Glutamatergic neuron (in vitro differentiated cells): ENCODE results near the gene PYGO2. TPM values are rescaled to one million over a fixed set of nuclear protein-coding genes. Genes with fewer than 3 reads are reported as not detected.

ENCODE experiments used
- DNase-seq: peaks from one replicate; pipeline ENCODE4 v3.0.0; 2022
- H3K27ac Mint-ChIP-seq: one replicate; pipeline ENCODE4 v1.8.0; 2020; ENCODE audit warnings: mild to moderate bottlenecking, mixed read lengths, inconsistent platforms; ENCODE audit not compliant: unreplicated experiment
- H3K27me3 Mint-ChIP-seq: one replicate; pipeline ENCODE4 v1.8.0; 2020; ENCODE audit warnings: mild to moderate bottlenecking, moderate library complexity, mixed read lengths, inconsistent platforms; ENCODE audit not compliant: unreplicated experiment
- H3K36me3 Mint-ChIP-seq: one replicate; pipeline ENCODE4 v1.8.0; 2020; ENCODE audit warnings: mild to moderate bottlenecking, mixed read lengths, inconsistent platforms; ENCODE audit not compliant: unreplicated experiment
- H3K4me1 Mint-ChIP-seq: one replicate; pipeline ENCODE4 v1.8.0; 2020; ENCODE audit warnings: mild to moderate bottlenecking, low read depth, mixed read lengths, inconsistent platforms; ENCODE audit not compliant: unreplicated experiment
- H3K4me3 Mint-ChIP-seq: one replicate; pipeline ENCODE4 v1.8.0; 2020; ENCODE audit warnings: mild to moderate bottlenecking, mixed read lengths, inconsistent platforms; ENCODE audit not compliant: unreplicated experiment
- H3K9me3 Mint-ChIP-seq: one replicate; pipeline ENCODE4 v1.8.0; 2020; ENCODE audit warnings: mild to moderate bottlenecking, moderate library complexity, mixed read lengths, inconsistent platforms; ENCODE audit not compliant: unreplicated experiment
- CTCF ChIP-seq: fragments of 200-600 bp; sonication (generic); IDR thresholded peaks from one replicate; pipeline ENCODE4 v1.5.0; 2021; ENCODE audit not compliant: partially characterized antibody, unreplicated experiment
- total RNA-seq: library from RNA; stranded (reverse); fragmentation: NEBNext Ultra II Directional; extraction: Animal tissue kit (Norgen Biotek cat#: 25700); gene quantifications from one replicate; pipeline ENCODE4 v1.2.1, GENCODE V29; 2021; ENCODE audit not compliant: unreplicated experiment

PYGO2 gene
- total RNA-seq, 1 donor from 2014 or later = 32.7 TPM

GRCh38 chr1:154938604-154939399 lies 22.8 kb downstream of the PYGO2 start:
- DNase-seq = no peak
- Mint-ChIP-seq H3K9me3 (peaks cover 3% of the 10 kb centered on the region), H3K27ac (peak overlapping the region; percentile 36), H3K36me3 (no peaks in the 10 kb centered on the region), H3K4me1 (peaks cover 23% of the 10 kb centered on the region), H3K4me3 (peak overlapping the region; percentile 18), H3K27me3 (peaks cover 2% of the 10 kb centered on the region)
- no peak for TF ChIP-seq CTCF

- Mint-ChIP-seq H3K27me3 (peaks cover 2% of the 10 kb centered on the region), H3K9me3 (peaks cover 3% of the 10 kb centered on the region), H3K27ac (peak overlapping the region; percentile 99), H3K36me3 (no peaks in the 10 kb centered on the region), H3K4me1 (peaks cover 20% of the 10 kb centered on the region), H3K4me3 (peak overlapping the region; percentile 99)
- no peak for DNase-seq
- no peak for TF ChIP-seq CTCF
Measured at GRCh38 chr1:154937988-154938386, 23.6 kb downstream of the PYGO2 start.

GRCh38 chr1:154937085-154937987 lies 24.2 kb downstream of the PYGO2 start:
- DNase-seq = peak; percentile 82
- peak overlapping the region; percentile 99 for H3K4me3 Mint-ChIP-seq
- H3K36me3 Mint-ChIP-seq = no peaks in the 10 kb centered on the region
- H3K4me1 Mint-ChIP-seq = peaks cover 20% of the 10 kb centered on the region
- peak overlapping the region; percentile 99 for H3K27ac Mint-ChIP-seq
- H3K9me3 Mint-ChIP-seq = peaks cover 3% of the 10 kb centered on the region
- peaks cover 2% of the 10 kb centered on the region for H3K27me3 Mint-ChIP-seq
- TF ChIP-seq CTCF = peak; percentile 8

- no peaks in the 10 kb centered on the region for H3K36me3 Mint-ChIP-seq
- H3K27ac Mint-ChIP-seq = peak within 1 kb of the TSS; percentile 99
- peaks cover 2% of the 10 kb centered on the region for H3K27me3 Mint-ChIP-seq
- DNase-seq = peak; percentile 91
- peaks cover 20% of the 10 kb centered on the region for H3K4me1 Mint-ChIP-seq
- no peak for TF ChIP-seq CTCF
- H3K4me3 Mint-ChIP-seq = peak within 1 kb of the TSS; percentile 99
- H3K9me3 Mint-ChIP-seq = peaks cover 3% of the 10 kb centered on the region
Measured at GRCh38 chr1:154936555-154937084, 25.0 kb downstream of the PYGO2 start, which contains the start of gene PMVK. PMVK (minus strand) TSS chr1:154936719; CDS start chr1:154936685, 34 bp downstream.
